ENCODE measurements around the gene PSMC3.

DNA sequence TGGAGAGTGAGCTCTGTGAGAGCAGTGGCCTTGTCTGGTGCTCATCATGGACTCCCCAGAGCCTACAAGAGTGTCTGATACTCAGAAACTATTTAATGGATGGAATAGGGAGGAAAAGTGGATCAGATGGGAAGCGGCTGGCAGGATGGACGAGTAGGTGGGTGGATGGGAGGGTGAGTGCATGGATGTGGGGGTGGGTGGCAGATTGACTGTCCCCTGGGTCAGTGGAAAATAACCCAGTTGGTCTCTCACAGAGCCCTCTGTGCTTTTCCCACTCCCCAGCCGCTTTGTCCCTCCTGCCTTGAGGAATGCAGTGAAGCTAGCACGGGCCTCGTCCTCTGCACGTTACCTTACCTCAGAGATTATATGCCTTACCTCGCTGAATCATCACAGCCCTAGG, 53.8 kb downstream of the PSMC3 start:
- TF ChIP-seq, protein P1, sequence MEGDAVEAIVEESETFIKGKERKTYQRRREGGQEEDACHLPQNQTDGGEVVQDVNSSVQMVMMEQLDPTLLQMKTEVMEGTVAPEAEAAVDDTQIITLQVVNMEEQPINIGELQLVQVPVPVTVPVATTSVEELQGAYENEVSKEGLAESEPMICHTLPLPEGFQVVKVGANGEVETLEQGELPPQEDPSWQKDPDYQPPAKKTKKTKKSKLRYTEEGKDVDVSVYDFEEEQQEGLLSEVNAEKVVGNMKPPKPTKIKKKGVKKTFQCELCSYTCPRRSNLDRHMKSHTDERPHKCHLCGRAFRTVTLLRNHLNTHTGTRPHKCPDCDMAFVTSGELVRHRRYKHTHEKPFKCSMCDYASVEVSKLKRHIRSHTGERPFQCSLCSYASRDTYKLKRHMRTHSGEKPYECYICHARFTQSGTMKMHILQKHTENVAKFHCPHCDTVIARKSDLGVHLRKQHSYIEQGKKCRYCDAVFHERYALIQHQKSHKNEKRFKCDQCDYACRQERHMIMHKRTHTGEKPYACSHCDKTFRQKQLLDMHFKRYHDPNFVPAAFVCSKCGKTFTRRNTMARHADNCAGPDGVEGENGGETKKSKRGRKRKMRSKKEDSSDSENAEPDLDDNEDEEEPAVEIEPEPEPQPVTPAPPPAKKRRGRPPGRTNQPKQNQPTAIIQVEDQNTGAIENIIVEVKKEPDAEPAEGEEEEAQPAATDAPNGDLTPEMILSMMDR (IDR thresholded peaks at IDR 0.05), result no peak
- no peak for TF ChIP-seq POLR2AphosphoS5 (IDR thresholded peaks at IDR 0.05; ENCODE audit: low read depth, low read length)
- TF ChIP-seq, protein P2, sequence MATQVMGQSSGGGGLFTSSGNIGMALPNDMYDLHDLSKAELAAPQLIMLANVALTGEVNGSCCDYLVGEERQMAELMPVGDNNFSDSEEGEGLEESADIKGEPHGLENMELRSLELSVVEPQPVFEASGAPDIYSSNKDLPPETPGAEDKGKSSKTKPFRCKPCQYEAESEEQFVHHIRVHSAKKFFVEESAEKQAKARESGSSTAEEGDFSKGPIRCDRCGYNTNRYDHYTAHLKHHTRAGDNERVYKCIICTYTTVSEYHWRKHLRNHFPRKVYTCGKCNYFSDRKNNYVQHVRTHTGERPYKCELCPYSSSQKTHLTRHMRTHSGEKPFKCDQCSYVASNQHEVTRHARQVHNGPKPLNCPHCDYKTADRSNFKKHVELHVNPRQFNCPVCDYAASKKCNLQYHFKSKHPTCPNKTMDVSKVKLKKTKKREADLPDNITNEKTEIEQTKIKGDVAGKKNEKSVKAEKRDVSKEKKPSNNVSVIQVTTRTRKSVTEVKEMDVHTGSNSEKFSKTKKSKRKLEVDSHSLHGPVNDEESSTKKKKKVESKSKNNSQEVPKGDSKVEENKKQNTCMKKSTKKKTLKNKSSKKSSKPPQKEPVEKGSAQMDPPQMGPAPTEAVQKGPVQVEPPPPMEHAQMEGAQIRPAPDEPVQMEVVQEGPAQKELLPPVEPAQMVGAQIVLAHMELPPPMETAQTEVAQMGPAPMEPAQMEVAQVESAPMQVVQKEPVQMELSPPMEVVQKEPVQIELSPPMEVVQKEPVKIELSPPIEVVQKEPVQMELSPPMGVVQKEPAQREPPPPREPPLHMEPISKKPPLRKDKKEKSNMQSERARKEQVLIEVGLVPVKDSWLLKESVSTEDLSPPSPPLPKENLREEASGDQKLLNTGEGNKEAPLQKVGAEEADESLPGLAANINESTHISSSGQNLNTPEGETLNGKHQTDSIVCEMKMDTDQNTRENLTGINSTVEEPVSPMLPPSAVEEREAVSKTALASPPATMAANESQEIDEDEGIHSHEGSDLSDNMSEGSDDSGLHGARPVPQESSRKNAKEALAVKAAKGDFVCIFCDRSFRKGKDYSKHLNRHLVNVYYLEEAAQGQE (IDR thresholded peaks at IDR 0.05; ENCODE audit: insufficient read depth in 1 of 2, low read depth in 2 of 2, low read length in 1 of 2), result no peak
